GM21423 (cell line): Measurements from ENCODE around the gene KCNC4.

Experiments
- ATAC-seq: cut with Tn5 transposase; IDR thresholded peaks from one replicate; pipeline ENCODE4 v1.9.1; 2021; ENCODE audit warnings: mild to moderate bottlenecking, moderate library complexity; ENCODE audit not compliant: unreplicated experiment

Gene KCNC4

DNA sequence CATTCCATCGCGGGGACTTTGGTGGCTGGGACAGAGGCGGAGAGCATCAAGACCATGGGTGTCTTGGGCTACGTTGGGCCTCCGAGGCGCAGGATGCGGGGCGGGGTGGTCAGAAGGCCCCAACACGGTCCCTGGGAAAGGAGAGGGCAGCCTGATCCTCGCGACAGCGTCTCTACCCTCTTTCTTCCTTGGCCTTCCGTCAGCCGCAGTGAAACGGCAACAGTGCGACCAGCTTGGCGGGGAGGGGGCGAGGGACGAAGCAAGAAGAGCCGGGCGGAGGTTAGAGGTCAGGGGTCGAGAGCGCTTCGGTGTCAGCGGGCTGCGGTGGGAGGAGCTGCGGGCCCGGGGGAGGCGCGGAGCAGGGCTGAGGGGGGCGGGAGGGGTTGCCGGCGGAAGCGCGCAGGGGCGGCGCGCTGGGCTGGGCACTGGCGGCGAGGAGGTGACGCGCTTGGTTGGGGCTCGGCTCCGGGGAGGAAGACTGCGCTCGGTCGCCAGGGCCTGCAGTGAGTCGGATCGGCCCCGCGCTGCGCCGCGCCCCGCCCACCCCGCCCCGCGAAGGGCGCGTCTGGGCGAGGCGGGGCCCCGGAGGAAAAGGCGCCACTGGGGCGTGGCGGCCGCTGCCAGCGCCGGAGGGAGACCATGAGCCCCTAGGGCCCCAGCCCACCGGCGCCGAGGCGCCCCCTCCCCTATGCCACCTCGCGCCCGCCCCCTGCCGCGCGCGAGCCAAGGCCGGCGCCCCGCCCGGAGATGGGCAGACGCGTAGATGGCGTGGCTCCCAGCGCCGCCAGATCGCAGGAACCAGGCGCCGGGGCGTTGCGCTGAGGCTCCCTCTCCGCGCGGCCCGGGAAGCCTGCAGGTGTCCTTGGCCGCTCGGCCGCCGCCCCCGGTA lies at the start of gene KCNC4:
Gene KCNC4, plus strand, starts transcription at position 600 of the 889 bp plus-strand sequence. CDS start 1,186 bp downstream, outside the sequence.
- ATAC-seq, result peak; percentile 82

DNA sequence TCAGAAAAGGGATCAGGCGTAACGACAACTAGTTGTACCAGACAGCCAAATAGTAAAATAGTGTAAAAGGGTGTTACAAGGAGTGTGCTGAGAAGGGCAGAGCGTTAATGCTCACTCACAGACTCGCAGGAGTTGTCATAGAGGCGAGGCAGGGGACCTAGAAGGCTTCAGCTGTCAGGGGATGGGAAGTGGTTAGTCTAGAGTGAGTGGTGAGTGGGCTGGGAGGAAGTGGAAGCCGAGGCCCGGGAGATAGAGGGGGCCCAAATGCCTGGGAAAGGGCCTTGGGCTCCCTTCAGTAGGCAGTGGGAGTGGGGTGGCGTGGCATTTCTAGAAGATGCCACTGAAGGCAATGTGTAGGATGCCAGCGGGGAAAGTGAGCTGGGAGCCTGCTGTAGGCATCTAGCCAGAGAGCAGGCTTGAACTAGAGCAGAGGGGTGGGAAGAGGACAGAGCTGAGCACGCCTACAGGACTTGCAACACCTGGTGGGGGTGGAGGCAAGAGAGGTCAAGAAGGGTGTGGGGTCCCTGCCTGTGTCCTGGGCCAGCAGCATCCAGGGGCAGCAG lies 49.5 kb upstream of the KCNC4 start:
- ATAC-seq, result no peak

DNA sequence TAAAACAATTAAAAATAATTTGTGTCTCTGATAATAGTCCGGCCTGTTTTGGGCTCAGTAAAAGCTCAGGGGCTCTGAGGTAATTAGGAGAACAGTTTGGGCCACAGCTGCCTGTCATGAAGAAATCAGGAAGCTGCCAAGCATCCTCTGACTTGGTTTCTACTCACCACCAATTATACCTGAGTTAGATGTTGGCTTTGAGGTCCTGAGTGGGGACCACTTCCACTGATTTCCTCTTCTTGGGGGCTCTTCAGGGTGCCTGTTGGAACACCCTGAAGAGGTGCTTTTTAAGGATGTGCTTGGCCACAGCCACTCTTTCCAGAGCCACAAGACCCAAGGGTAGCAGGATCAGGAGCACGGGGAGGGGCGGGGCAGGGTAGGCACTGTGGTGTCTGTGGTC lies 48.9 kb upstream of the KCNC4 start:
- ATAC-seq, result no peak

DNA sequence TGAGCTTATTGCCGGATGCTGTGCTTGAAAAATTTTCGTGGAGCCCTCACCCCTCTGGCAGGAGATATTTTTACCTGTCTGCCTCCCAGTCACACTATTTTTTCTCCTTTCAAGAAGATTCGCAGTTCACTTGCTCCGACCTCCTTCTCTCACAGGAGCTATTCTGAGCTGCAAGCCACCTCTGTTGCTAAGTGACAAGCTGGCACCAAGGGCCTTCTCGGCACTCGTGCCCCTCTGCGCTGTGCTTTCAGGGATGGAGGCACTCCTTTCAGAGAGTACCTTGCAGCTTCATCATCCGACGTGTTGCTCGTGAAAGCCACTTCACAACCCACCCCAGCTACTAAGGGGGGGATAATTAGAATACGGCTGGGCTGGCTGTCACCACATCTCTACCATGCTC lies 48.3 kb upstream of the KCNC4 start:
- no peak for ATAC-seq

DNA sequence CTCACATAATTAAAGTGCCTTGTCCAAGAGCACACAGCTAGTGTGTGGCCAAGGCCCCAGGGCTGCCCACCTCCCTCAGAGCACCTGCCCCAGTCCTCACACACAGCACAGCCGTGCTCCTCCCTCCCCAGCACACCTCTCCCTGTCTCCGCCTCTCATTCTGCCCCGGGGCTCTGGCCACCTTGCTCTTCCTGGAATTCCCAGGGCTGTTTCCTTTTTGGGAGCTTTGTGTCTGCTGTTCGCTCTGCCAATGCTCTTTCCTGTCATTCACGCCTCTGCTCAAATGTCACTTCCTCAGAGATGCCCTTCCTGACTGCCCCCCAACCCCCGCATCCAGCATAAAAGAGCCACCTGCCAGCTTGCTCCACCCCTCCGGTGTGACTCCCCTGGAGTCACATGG lies 46.5 kb upstream of the KCNC4 start:
- no peak for ATAC-seq

DNA sequence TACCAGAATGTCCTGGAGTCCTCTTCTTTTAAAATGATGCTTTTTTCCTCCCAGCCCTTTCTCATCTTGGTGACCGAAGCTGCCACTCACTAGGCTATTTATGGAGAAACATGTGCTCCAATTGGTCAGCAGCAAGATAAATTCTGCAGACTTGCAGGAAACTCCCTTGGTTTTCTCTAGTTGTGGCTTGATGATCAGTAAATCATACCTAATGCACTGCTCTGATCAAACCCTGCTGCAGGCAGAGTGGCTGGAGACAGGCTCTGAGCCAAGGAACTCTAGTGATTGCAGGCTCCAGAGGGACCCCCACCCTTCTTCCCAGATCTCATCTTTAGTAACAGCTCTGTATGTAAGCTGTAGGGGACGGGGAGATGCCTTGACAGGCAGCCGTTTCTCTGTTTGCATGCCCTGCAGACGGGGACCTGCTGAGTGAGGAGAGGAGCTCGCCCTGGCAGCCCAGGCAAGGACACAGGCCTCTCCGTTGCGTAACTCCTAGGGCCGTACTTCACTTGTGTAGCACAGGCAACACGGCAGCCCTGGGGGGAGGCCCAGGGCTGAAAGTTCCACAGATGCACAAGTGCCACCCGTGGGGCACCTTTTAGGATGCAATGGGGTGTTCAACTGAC lies 45.3 kb upstream of the KCNC4 start:
- no peak for ATAC-seq

DNA sequence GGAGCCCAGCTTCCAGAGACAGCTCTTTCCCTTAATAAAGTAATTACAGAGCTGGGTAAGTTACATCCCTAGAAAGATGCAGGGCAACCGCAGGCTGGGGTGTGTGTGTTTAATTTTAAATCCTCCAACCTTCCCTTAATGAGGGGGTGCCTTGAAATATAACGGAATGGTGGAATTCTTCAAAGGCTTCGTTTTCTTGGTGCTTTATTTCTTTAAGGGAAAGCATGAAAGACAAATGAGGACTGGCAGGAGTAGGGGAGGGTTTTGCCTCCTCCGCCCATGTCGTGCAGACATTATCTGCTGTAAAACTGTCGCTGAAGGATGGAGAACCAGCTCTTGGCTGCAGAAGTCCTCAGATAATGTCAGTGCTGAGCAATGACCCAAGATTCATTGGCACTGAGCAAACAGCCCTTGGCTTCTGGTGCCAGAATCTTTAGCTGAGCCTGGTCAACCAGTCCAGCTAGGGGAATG lies 44.3 kb upstream of the KCNC4 start:
- no peak for ATAC-seq

DNA sequence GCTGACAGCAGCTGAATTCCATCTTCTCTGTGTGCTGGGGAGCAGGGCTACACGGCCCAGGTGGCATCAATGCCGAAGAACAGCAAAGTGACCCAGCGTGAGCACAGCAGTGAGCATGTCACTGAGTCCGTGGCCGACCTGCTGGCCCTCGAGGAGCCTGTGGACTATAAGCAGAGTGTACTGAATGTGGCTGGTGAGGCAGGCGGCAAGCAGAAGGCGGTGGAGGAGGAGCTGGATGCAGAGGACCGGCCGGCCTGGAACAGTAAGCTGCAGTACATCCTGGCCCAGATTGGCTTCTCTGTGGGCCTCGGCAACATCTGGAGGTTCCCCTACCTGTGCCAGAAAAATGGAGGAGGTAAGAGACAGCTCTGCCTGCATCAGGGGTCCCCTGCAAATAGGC lies 43.3 kb upstream of the KCNC4 start:
- no peak for ATAC-seq

DNA sequence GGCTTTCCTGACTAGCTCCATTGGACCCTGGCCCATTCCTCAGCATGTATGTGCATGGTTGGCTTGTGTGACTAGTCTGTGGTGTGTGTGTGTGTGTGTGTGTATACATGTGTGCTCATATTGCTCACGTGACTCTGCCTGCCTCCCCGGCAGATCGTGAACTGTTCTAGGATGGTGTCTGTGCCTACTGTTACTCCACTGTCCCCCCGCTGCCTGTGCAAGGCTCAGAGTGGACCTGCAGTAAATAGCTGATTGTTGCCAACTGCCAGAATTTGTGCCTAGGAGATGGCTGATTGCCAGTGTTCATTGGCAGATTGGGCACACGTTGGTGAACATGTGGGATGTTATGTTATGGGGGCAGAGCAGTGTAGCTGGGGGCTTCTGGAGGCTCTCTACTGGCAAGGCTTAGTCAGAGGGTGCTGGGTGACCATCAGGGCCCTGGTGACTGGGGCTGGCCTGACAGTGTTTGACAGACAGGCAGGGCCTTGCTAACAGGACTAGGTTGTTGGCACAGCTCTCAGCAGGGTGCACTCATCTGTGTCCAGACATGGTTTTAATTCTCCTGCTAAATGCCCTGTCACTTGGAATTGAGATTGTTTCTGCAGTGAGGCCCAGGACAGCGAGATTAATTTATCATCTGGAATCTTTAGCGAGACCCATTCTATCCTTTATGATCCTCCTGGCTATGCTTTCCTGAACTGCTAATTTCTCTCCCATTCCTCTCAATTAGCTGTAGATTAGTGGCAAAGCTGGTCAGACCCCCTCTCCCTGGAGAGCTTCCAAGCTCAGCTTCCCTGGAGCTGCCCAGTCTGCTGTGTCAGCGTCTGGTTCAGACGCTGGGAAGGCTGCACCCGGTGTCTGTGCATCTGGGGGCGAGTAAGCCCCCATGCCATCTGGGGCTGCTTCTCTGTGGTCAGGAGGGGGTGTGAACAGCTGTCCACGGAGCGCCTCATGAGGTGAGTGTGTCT lies 39.1 kb upstream of the KCNC4 start:
- ATAC-seq, result no peak

DNA sequence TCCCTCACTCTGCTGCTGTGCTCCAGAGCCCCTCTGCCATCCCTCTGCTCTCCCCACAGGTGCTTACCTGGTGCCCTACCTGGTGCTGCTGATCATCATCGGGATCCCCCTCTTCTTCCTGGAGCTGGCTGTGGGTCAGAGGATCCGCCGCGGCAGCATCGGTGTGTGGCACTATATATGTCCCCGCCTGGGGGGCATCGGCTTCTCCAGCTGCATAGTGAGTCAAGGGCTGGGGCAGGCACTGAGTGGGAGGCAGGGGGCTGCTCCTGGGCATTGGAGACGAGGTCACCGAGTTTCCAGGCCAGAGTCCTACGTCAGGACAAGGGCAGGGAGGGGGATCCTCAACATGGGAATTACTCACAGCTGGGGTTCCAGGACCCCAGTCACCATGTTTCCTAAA lies 38.1 kb upstream of the KCNC4 start:
- ATAC-seq, result no peak

DNA sequence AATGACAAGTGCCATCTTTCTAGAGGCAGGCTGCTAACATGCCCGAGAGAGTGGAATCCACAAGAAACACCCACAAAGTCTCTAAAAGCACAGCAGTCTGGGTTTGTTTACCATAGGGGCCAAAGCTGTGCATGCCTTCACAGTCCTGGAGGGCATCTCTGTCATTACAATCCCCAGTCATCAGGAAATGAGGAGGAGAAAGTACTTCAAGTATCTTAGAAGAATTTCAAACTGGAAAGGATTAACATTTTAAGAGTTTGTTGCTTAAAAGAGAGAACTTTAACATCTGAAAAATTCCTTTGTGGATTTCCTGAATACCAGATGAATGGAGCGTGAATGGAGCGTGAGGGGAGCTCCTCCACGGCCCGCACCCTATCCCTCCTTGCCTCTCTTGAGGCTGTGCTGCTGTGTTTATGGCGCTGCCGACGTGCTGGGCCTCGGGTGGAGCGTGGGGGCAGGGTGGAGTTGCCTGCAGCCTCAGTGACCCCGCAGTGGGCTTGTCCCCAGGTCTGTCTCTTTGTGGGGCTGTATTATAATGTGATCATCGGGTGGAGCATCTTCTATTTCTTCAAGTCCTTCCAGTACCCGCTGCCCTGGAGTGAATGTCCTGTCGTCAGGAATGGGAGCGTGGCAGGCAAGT lies 36.5 kb upstream of the KCNC4 start:
- no peak for ATAC-seq

DNA sequence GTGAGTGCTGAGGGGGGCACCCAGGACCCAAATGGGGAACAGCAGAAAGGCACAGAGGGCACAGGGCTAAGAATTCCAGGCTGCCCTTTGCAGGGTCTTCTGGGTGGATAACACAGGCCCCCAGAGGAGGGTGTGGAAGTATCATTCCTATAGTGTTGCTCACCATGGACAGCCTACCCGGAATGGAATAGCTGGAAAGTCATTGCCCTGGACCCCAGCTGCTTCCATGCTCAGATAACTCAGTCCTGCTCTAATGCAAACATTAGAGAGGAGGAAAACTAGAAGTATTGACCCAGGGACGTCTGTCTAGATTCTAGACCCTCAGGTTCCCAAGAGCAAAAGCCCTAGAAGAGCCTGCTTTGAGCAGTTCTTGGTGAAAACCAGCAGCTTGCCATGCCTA lies 35.2 kb upstream of the KCNC4 start:
- no peak for ATAC-seq

DNA sequence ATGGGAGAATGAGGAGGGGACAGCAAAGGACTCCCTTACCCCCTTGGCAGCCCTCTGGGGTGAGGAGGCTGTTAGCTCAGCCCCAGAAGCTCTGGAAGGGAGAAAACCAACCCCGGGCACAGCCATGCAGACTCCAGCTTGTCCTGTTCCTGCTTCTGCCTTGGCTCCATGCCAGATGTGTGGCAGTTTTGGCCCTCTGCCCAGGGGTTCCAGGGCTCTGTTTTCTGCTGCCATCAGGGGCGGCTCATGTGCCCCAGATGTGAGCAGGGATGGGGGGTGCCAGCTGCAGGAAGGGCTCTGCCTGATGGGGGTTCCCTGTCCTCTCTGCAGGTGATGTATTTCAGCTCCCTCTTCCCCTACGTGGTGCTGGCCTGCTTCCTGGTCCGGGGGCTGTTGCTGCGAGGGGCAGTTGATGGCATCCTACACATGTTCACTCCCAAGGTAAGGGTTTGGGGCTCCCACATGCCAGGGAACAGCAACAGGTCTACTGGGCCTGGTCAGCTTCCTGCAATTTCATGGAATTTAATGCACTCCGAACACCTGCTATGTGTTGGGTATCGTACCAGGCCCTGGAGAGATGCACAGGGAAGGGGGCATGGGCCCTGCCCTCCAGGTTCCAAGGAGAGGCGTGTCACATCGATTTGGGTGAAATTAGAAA lies 33.7 kb upstream of the KCNC4 start:
- ATAC-seq, result no peak

DNA sequence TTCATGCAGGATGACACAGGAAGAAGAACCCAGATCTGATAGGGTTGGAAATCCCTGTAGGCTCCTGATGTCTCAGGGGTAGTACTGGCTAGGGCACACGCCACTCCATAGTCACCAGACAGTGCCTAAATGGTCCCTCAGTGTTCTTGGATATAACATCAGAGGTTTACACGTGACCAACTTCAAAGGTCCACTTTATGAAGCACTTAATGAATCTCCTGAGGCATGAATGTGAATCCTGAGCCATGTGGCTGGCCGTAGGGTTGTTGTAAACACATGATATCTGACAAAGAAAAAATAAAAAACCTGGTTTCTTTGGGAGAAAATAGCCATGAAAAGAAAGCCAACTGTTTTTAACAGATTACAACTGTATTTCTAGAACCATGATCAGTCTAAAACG lies 32.3 kb upstream of the KCNC4 start:
- no peak for ATAC-seq

DNA sequence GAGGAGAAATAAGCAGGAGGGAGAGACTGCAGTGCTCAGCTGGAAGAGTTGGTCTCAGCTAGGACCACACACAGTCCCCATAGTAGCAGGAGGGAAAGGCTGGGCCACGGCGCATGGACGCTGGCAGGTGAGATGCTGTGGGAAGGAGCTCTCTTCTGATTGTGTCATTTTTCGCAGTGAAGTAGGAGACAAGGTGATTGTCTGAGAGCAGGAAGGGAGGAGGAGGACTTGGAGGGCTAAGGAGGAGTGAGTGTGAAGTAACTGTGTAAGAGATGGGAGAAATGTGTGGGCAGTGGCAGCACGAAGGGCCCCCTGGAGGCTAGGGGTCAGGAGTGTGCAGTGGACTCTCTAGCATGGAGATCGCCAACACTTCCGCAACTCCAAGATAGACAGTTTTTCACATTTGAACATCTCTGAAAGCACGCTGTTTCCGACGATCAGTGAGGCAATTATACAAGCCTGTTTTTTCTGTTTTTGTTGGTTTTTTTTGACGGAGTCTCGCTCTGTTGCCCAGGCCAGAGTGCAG lies 26.4 kb upstream of the KCNC4 start:
- no peak for ATAC-seq

DNA sequence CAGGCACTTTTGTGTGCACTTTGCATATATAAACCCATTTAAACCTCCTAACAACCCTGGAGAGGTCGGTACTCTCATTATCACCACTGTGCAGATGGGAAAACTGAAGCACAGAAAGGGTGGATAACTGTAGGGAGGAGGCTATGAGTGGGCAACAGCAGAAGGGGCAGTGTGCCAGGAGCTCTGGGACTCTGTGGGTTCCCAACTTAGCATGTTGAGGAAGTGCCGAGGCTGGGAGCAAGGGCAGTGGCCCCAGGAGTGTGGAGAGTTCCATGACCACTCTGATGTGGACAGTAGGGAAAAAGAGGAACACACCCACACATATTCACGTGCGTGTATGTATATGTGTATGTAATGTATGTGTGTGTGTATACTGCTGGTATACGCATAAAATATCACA lies 25.7 kb upstream of the KCNC4 start:
- no peak for ATAC-seq

DNA sequence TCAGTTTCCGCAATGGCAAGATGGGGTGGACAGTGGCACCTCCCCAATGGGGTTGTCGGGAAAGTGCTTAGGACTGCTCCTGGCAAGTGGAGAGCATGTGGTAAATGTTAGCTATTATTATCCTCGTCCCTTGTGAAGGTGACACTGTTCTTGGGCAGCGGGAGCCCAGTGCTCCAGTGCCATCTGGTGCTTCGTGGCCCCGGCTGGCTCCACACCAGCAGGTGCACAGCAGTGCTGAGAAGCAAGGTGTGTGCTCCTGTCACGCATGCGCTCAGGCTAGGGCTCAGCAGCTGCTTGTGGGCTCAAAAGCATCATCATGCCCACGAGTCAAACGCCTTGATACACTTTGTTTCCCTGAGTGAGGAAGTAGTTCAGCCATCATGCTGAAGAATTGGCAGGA lies 24.9 kb upstream of the KCNC4 start:
- no peak for ATAC-seq

DNA sequence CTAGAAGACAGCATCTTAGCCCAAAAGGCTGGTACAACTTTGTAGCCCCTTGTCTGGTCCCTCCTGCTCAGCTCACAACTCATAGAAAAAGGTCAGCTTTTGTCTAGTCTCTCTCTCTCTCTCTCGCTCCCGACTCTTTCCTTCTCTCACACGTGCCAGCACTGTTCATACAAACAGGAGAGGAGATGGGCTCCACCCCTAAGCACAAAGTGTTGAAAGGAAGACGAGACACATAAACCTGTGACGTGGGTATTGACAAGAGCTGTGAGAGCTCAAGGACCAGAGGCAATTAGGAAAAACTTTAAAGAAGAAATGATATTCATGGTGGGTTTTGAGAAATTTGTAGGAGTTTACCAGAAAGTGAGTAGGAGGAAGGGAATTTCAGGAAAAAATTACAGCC lies 23.6 kb upstream of the KCNC4 start:
- ATAC-seq, result no peak

DNA sequence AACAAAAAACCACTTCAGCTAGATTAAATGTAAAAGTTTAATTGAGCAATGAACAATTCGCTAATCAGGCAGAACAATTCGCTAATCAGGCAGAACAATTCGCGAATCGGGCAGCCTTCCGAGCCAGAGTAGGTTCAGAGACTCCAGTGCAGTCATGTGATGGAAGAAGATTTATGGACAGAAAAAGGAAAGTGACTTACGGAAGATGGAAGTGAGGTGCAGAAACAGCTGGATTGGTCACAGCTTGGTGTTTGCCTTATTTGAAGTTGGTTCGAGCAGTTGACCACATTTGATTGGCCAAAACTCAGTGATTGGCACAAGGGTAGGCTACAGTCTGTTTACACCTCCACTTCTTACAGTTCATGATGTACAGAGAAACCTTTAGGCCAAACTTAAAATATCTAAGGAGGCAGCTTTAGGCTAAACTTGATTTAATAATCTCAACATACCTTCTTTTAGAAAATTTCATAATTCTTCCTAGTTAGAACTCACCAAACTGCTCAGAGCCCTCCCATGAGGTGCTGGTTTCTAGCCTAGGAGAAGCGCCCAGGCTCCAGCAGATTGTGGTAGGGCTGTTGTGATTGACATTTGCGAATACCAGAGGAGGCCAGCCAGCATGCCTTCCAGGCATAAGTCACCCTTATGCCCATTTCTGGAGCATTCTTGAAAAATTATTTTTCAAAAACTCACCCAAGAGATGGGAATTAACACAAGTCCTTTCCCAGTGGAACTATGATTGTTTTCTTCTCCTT lies 22.8 kb upstream of the KCNC4 start:
- ATAC-seq, result no peak
